HepG2 (cell line): ENCODE results near the gene ABCA4.

Source experiments
- MAFK ChIP-seq, 2 experiments: IDR thresholded peaks in 1 of 2; conservative IDR thresholded peaks in 1 of 2; 2 replicates each; pipeline ENCODE4 v1.6.1; 2011; ENCODE audit warnings: improper control_type of control experiment in 2 of 2, low read length in 2 of 2
- TF ChIP-seq, protein P1 (sequence below): sonication (generic); formaldehyde crosslinking; IDR thresholded peaks from 2 replicates; pipeline ENCODE4 v1.4.0; 2020; ENCODE audit warnings: missing genetic modification reagents

DNA sequence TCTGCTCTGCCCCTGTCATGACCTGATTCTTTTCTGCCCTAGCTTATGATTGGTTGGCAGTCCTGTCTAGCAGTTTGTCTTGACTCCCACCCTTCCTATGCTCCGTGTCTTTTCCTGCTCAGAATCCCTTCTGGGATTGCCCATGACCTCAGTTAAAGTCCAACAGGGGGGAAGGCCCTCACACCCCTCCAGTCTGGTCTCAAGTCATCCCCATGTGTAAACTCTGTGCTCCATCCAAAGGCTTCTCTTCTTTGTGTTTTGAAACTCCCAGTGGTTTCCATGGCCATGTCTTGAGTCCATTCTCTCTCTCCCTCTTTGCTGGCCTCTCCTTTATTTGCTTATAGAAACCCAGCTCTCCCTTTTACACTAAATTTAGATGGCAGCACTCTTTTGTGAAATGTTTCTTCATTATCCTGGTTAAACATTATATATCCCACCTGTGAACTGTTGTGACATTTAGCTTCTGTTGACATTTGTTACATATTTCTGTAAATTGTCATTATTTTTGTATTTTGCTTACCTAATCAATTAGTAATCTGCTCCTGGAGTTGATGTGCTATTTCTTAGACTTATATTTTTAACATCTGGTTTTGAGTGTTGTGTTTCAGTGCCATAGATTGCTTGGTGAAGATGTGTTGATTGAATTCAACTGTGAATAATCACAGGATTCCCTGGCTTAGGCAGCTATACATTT is 162.8 kb downstream of the ABCA4 start:
- TF ChIP-seq MAFK (conservative IDR thresholded peaks at IDR 0.05 in 1 of 2, IDR thresholded peaks at IDR 0.05 in 1 of 2; ENCODE audit: low read length in 2 of 2), result peak; percentile 82 to 91
- TF ChIP-seq, protein P1, sequence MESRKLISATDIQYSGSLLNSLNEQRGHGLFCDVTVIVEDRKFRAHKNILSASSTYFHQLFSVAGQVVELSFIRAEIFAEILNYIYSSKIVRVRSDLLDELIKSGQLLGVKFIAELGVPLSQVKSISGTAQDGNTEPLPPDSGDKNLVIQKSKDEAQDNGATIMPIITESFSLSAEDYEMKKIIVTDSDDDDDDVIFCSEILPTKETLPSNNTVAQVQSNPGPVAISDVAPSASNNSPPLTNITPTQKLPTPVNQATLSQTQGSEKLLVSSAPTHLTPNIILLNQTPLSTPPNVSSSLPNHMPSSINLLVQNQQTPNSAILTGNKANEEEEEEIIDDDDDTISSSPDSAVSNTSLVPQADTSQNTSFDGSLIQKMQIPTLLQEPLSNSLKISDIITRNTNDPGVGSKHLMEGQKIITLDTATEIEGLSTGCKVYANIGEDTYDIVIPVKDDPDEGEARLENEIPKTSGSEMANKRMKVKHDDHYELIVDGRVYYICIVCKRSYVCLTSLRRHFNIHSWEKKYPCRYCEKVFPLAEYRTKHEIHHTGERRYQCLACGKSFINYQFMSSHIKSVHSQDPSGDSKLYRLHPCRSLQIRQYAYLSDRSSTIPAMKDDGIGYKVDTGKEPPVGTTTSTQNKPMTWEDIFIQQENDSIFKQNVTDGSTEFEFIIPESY (CRISPR knock-in tag), result no peak
